NK-92 treated with Interleukin-12 subunit alpha and Interleukin-12 subunit beta, amount 100 ng/mL, for 24 hours (cell line): ENCODE results near the gene THAP11.

Experiments
- DNase-seq: peaks from one replicate; lab custom pipeline; 2025; lab: John Stamatoyannopoulos, UW

The THAP11 gene

GRCh38 chr16:67883872-67884261 lies 41.7 kb downstream of the THAP11 start:
- DNase-seq = no peak

- DNase-seq = no peak
Measured at GRCh38 chr16:67884684-67885083, 42.6 kb downstream of the THAP11 start, which contains the start of gene NRN1L. Gene NRN1L (plus strand): TSS chr16:67884885. CDS start chr16:67884904, 19 bp downstream.

GRCh38 chr16:67885545-67885944 lies 43.4 kb downstream of the THAP11 start:
- no peak for DNase-seq

GRCh38 chr16:67885976-67886375 lies 43.9 kb downstream of the THAP11 start:
- DNase-seq = no peak

- DNase-seq = no peak
Measured at GRCh38 chr16:67886387-67886786, 44.3 kb downstream of the THAP11 start.

- DNase-seq = no peak
Measured at GRCh38 chr16:67888331-67888730, 46.2 kb downstream of the THAP11 start.

GRCh38 chr16:67892375-67892774 lies 50.3 kb downstream of the THAP11 start:
- no peak for DNase-seq

GRCh38 chr16:67892899-67893742 lies 51.0 kb downstream of the THAP11 start, which contains the start of gene PSKH1:
Gene PSKH1 (plus strand): TSS chr16:67893254. CDS start chr16:67908750, 15,496 bp downstream.
- peak; percentile 90 for DNase-seq
